Coronary artery (tissue), 2 donors: Measurements from ENCODE around the gene CIROP.

Source experiments
- DNase-seq: peaks from one replicate; pipeline ENCODE4 v3.0.0-alpha.2; 2017; ENCODE audit warnings: low spot score
- H3K27ac ChIP-seq, 2 donors: fragments of 200-600 bp; sonication (generic); one replicate each; pipeline ENCODE4 v1.5.1; 2016 to 2019
- H3K4me3 ChIP-seq: fragments of 200-600 bp; sonication (generic); 2 replicates; pipeline ENCODE4 v1.5.1; 2016; ENCODE audit warnings: mild to moderate bottlenecking, moderate library complexity
- TF ChIP-seq, protein P1 (sequence below): fragments of 200-600 bp; sonication (generic); IDR thresholded peaks from one replicate; pipeline ENCODE4 v1.5.1; 2019; ENCODE audit warnings: antibody characterized with exemption

Gene CIROP

GRCh38 chr14:23139874-23140273 is 35.1 kb upstream of the CIROP start:
- DNase-seq: no peak

DNA sequence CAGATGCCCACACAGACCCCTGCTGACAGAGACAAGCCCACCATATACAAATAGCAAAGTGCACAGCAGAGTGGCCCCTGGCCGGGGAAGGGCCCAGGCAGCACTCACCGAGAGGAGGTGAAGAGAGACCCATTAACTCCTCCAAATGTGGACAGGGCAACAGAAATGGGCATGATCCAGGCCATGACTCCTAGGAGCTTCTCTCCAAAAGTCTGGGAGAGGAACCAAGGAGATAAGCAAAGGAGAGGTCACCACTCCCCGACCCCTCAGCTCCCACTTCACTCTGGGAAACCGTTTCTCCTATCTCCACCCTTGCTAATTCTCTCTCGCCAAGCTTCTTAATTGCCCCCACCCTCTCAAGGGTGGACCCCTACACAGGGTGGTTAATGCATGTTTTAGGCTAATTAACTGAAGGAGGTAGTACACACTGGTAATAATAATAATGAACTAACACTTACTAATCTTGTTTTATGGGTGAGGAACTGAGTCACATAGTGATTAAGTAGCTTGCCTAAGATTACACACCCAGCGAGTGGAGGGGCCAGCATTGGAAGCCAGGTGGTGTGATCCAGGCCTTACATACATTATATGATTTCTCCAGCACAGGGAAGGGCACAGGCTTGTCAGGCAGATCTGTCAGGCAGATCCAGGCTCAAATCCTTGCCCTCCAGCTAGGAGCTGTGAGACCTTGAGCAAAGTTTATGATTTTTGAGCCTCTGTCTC is 33.2 kb upstream of the CIROP start:
- no peak overlapping the region for H3K27ac ChIP-seq
- H3K4me3 ChIP-seq: no peak overlapping the region
- DNase-seq: no peak
- TF ChIP-seq, protein P1, sequence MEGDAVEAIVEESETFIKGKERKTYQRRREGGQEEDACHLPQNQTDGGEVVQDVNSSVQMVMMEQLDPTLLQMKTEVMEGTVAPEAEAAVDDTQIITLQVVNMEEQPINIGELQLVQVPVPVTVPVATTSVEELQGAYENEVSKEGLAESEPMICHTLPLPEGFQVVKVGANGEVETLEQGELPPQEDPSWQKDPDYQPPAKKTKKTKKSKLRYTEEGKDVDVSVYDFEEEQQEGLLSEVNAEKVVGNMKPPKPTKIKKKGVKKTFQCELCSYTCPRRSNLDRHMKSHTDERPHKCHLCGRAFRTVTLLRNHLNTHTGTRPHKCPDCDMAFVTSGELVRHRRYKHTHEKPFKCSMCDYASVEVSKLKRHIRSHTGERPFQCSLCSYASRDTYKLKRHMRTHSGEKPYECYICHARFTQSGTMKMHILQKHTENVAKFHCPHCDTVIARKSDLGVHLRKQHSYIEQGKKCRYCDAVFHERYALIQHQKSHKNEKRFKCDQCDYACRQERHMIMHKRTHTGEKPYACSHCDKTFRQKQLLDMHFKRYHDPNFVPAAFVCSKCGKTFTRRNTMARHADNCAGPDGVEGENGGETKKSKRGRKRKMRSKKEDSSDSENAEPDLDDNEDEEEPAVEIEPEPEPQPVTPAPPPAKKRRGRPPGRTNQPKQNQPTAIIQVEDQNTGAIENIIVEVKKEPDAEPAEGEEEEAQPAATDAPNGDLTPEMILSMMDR: no peak

More at GRCh38 chr14:23139874-23140273, 35.1 kb upstream of the CIROP start:
- Histone ChIP-seq H3K4me3 (no peak overlapping the region), H3K27ac (no peak overlapping the region)
- TF ChIP-seq, protein P1: no peak

GRCh38 chr14:23137192-23137812 is 32.5 kb upstream of the CIROP start:
- Histone ChIP-seq H3K4me3 (no peak overlapping the region), H3K27ac (no peak overlapping the region)
- TF ChIP-seq, protein P1: no peak
- DNase-seq: no peak

DNA sequence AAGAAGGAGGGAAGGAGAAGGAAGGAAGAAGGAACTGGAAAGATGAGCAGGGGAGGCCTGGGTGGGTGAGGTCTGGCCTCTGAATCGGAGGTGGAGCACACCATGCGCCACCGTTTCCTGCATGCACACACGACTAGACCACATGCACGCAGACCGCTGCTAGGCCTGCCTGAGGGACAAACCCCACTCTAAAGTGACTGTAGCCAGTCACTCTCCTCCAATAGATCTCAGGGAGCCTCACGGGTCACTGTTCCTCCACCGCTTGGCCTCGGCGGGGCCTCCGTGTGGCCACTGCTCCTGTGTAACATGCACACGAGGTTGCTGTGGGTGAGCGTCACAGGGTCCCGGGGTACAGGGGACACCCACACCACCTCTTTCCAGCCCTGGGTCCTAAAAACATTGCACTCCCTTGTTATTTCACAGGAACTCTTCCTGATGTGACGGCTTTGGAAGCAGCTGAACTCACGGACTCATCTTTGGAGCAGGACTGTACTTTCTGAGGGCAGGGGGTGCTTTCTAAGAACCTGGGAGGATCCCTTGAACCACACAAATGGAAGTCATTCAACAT is 31.9 kb upstream of the CIROP start:
- H3K4me3 ChIP-seq: no peak overlapping the region
- H3K27ac ChIP-seq: no peak overlapping the region
- no peak for DNase-seq
- TF ChIP-seq, protein P1: no peak

- DNase-seq: no peak
- Histone ChIP-seq H3K4me3 (no peak overlapping the region), H3K27ac (no peak overlapping the region)
- TF ChIP-seq, protein P1: no peak
These were observed 28.2 kb upstream of the CIROP start for GRCh38 chr14:23132970-23133369.

GRCh38 chr14:23131482-23131881 is 26.7 kb upstream of the CIROP start:
- TF ChIP-seq, protein P1: no peak
- Histone ChIP-seq H3K27ac (no peak overlapping the region), H3K4me3 (no peak overlapping the region)
- DNase-seq: no peak

DNA sequence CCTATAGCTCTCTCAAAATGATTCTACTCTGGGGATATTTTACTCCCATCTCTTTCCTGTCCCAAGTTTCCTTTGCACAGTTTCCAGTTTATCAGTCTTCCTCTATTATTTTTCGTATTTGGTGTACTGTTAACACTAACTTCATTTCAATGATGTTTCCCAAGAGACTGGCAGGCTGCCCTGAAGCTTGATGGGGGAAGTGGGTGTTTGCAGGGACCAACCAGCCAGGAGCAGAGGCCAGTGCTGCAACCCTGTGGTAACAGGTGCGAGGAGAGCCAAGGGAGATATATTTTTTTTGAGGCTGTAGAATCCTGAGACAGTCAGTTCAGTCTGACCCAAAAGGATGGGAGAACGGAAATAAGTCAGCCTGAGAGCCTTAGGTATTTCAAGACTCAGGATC is 26.1 kb upstream of the CIROP start:
- H3K4me3 ChIP-seq: no peak overlapping the region
- no peak for DNase-seq
- TF ChIP-seq, protein P1: no peak
- no peak overlapping the region for H3K27ac ChIP-seq
